ENCODE results near the gene MAP3K20. TPM values are rescaled to one million over a fixed set of nuclear protein-coding genes. Genes with fewer than 3 reads are reported as not detected.
"Not testable (repeated sequence)": the region's sequence is repeated elsewhere in the genome, so short reads cannot be mapped to it uniquely, and the experiment has no call there.

Gene MAP3K20
- total RNA-seq, 8 experiments from 2014 or later, result 2.9 to 69.1 (median 13.4) TPM

DNA sequence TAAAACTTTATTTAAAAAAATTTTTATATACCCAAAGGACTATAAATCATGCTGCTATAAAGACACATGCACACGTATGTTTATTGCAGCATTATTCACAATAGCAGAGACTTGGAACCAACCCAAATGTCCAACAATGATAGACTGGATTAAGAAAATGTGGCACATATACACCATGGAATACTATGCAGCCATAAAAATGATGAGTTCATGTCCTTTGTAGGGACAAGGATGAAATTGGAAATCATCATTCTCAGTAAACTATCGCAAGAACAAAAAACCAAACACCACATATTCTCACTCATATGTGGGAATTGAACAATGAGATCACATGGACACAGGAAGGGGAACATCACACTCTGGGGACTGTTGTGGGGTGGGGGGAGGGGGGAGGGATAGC is 18.0 kb downstream of the MAP3K20 start:
- H3K4me1 ChIP-seq (replicated peaks in 1 of 2); in situ Hi-C loops (cut with MboI; ENCODE audit: low pct_unique_long_range_greater_than_20kb in 2 of 9, low sequenced_read_pairs in 9 of 9, unreplicated experiment in 9 of 9); H3K27ac ChIP-seq; H3K4me3 ChIP-seq; ATAC-seq (replicated peaks in 6 of 8): not testable (repeated sequence)
- 100% methylated on average over 1 of the region's 2 CpGs; no CpG with 5 or more reads in 9 of the 10 experiments for WGBS, 10 experiments

DNA sequence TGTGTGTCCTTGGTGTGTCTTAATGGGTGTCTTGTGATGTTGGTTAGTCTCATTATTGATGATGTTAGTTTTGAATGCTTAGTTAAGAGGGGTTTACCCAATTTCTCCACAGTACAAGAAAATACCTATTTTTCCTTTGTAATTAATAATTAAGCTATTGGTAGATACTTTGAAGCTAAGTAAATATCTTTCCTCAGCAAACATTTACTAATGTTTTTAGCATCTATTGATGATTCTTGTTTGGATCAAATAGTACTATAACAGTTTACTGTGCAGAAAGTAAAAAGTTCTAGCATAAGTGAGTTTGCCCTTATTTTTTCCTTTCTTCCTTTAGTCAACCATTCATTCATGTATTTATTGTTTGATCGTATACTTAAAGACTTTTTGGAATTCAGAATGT is 19.1 kb downstream of the MAP3K20 start:
- Histone ChIP-seq H3K27ac (no peak overlapping the region), H3K4me3 (no peak overlapping the region), H3K4me1 (replicated peaks in 1 of 2) (no peaks in the 10 kb centered on the region)
- 43 to 100% (median 90%) methylated on average over 1 of the region's 1 CpG; no CpG with 5 or more reads in 1 of the 10 experiments for whole genome bisulfite sequencing, 10 experiments
- no peak for ATAC-seq (replicated peaks in 6 of 8)
- in situ Hi-C loops (cut with MboI; ENCODE audit: low pct_unique_long_range_greater_than_20kb in 2 of 9, low sequenced_read_pairs in 9 of 9, unreplicated experiment in 9 of 9), result no loop called here

GRCh38 chr2:173095356-173095755 is 19.7 kb downstream of the MAP3K20 start:
- in situ Hi-C loops (cut with MboI; ENCODE audit: low pct_unique_long_range_greater_than_20kb in 2 of 9, low sequenced_read_pairs in 9 of 9, unreplicated experiment in 9 of 9), result no loop called here
- H3K4me3 ChIP-seq, result no peak overlapping the region
- H3K4me1 ChIP-seq (replicated peaks in 1 of 2), result no peaks in the 10 kb centered on the region
- no peak for ATAC-seq (replicated peaks in 6 of 8)
- WGBS, 10 experiments, result 70 to 100% (median 95%) methylated on average over 1 of the region's 1 CpG
- no peak overlapping the region for H3K27ac ChIP-seq

- Histone ChIP-seq H3K4me1 (replicated peaks in 1 of 2) (no peaks in the 10 kb centered on the region), H3K4me3 (no peak overlapping the region), H3K27ac (no peak overlapping the region)
- in situ Hi-C loops (cut with MboI; ENCODE audit: low pct_unique_long_range_greater_than_20kb in 2 of 9, low sequenced_read_pairs in 9 of 9, unreplicated experiment in 9 of 9), result no loop called here
- WGBS, 10 experiments, result 93 to 100% (median 100%) methylated on average over 1 to 2 of the region's 2 CpGs
- no peak for ATAC-seq (replicated peaks in 6 of 8)
Measured at GRCh38 chr2:173099271-173099670, 23.6 kb downstream of the MAP3K20 start.

DNA sequence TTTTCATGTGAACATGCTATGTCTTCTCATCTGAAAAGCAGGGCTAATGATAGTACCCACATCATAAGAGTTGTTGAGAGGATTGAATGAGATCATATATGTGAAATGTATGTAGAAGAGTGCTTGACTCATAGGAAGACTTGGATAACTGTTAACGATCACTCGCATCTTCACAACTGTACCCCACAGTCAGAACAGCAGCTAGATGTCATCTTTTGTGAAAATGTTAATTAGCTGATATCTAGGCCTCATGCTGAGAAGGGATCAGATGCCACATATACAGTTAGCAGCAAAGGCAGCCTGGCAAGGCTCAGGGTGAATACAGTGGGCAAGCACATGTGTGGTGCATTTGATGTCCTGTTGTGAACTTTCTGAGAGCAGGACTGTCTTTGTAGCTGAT is 24.2 kb downstream of the MAP3K20 start:
- ATAC-seq (replicated peaks in 6 of 8), result peak in 2 of 8 experiments; percentile 10 to 49
- H3K27ac ChIP-seq, result no peak overlapping the region
- in situ Hi-C loops (cut with MboI; ENCODE audit: low pct_unique_long_range_greater_than_20kb in 2 of 9, low sequenced_read_pairs in 9 of 9, unreplicated experiment in 9 of 9), result no loop called here
- 82 to 100% (median 96%) methylated on average over 2 of the region's 2 CpGs; no CpG with 5 or more reads in 4 of the 10 experiments for WGBS, 10 experiments
- no peaks in the 10 kb centered on the region for H3K4me1 ChIP-seq (replicated peaks in 1 of 2)
- no peak overlapping the region for H3K4me3 ChIP-seq

DNA sequence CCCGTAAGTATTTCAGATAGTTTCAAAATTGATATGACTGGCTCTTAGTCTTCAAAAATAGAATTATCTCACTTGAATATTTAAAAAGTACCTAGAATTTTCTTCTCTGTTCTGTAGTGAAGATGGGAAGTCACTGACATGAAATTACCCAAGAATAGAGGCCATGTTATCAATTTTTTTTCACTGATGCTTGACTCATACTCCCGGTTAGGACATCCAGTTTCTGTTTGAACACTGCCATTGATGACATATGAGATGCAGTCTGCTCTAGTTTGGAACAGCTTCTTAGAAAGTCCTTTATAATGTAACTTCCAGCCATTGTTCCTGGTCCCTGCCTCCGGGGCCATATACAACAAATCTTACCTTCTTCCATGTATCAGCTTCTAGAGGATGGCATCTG is 26.0 kb downstream of the MAP3K20 start:
- Histone ChIP-seq H3K4me3 (no peak overlapping the region), H3K4me1 (replicated peaks in 1 of 2) (no peaks in the 10 kb centered on the region), H3K27ac (no peak overlapping the region)
- in situ Hi-C loops (cut with MboI; ENCODE audit: low pct_unique_long_range_greater_than_20kb in 2 of 9, low sequenced_read_pairs in 9 of 9, unreplicated experiment in 9 of 9), result no loop called here
- WGBS, 10 experiments, result 53 to 92% (median 79%) methylated on average over 1 to 3 of the region's 3 CpGs; no CpG with 5 or more reads in 1 of the 10 experiments
- peak in 3 of 8 experiments; percentile 44 to 75 (median 74) for ATAC-seq (replicated peaks in 6 of 8)

GRCh38 chr2:173104156-173104555 is 28.5 kb downstream of the MAP3K20 start:
- ATAC-seq (replicated peaks in 6 of 8), result no peak
- Histone ChIP-seq H3K4me1 (replicated peaks in 1 of 2) (no peaks in the 10 kb centered on the region), H3K27ac (no peak overlapping the region), H3K4me3 (no peak overlapping the region)
- 88 to 100% (median 100%) methylated on average over 1 of the region's 1 CpG; no CpG with 5 or more reads in 2 of the 10 experiments for WGBS, 10 experiments
- in situ Hi-C loops (cut with MboI; ENCODE audit: low pct_unique_long_range_greater_than_20kb in 2 of 9, low sequenced_read_pairs in 9 of 9, unreplicated experiment in 9 of 9), result no loop called here

- Histone ChIP-seq H3K4me1 (replicated peaks in 1 of 2) (no peaks in the 10 kb centered on the region), H3K27ac (no peak overlapping the region), H3K4me3 (no peak overlapping the region)
- in situ Hi-C loops (cut with MboI; ENCODE audit: low pct_unique_long_range_greater_than_20kb in 2 of 9, low sequenced_read_pairs in 9 of 9, unreplicated experiment in 9 of 9), result no loop called here
- ATAC-seq (replicated peaks in 6 of 8), result peak in 2 of 8 experiments; percentile 9 to 53
- 80 to 100% (median 96%) methylated on average over 1 to 7 of the region's 8 CpGs for WGBS, 10 experiments
Measured at GRCh38 chr2:173106959-173107628, 31.4 kb downstream of the MAP3K20 start.

- Histone ChIP-seq H3K27ac (no peak overlapping the region), H3K4me3 (no peak overlapping the region), H3K4me1 (replicated peaks in 1 of 2) (no peaks in the 10 kb centered on the region)
- ATAC-seq (replicated peaks in 6 of 8), result no peak
- WGBS, 10 experiments, result 79 to 100% (median 96%) methylated on average over 1 to 6 of the region's 6 CpGs; no CpG with 5 or more reads in 2 of the 10 experiments
- in situ Hi-C loops (cut with MboI; ENCODE audit: low pct_unique_long_range_greater_than_20kb in 2 of 9, low sequenced_read_pairs in 9 of 9, unreplicated experiment in 9 of 9), result no loop called here
Measured at GRCh38 chr2:173107629-173108022, 32.0 kb downstream of the MAP3K20 start.

GRCh38 chr2:173109253-173110188 is 33.9 kb downstream of the MAP3K20 start:
- in situ Hi-C loops (cut with MboI; ENCODE audit: low pct_unique_long_range_greater_than_20kb in 2 of 9, low sequenced_read_pairs in 9 of 9, unreplicated experiment in 9 of 9), result no loop called here
- Histone ChIP-seq H3K4me1 (replicated peaks in 1 of 2) (no peaks in the 10 kb centered on the region), H3K27ac (no peak overlapping the region), H3K4me3 (no peak overlapping the region)
- ATAC-seq (replicated peaks in 6 of 8), result peak in 2 of 8 experiments; percentile 54 to 64
- WGBS, 10 experiments, result 27 to 100% (median 82%) methylated on average over 2 to 6 of the region's 6 CpGs

DNA sequence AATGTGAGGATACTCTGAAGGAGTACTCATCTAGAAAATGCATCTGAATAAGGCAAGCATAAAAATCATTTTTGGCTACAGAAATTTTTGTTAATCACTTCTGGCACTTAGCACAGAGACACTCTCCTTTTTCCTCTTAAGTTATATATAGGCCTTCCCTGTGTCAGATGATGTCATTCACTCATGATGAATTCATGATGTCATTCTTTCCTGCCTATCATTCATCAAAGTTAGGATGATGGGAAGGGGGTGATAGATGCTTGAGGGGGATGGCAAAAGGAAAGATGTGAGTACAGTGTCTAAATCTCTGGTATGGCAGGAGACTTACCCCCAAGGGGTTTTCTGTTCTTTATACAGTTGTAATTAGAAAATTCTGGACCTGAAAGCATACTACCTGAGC is 42.0 kb downstream of the MAP3K20 start:
- Histone ChIP-seq H3K27ac (no peak overlapping the region), H3K4me3 (no peak overlapping the region), H3K4me1 (replicated peaks in 1 of 2) (no peaks in the 10 kb centered on the region)
- ATAC-seq (replicated peaks in 6 of 8), result peak in 2 of 8 experiments; percentile 18 to 52
- in situ Hi-C loops (cut with MboI; ENCODE audit: low pct_unique_long_range_greater_than_20kb in 2 of 9, low sequenced_read_pairs in 9 of 9, unreplicated experiment in 9 of 9), result no loop called here

DNA sequence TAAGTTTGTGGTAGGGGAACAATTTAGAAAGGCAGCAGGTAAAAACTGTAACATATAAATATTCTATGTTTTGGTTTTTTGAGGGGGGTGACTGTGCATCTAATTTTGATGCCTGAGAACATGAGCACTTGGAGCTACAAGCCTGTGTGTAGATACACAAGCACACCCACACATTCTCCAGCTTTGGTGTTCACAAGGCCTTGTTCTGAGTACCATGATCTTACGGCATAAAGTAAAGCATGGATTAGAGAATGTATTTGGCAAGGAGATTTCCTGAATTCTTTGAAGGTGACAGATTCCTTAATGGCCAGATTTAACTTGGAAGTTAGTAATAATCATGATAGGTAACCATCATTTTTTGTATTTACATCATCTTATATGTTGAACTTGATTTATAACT is 42.7 kb downstream of the MAP3K20 start:
- no peak for ATAC-seq (replicated peaks in 6 of 8)

GRCh38 chr2:173119069-173119807 is 43.6 kb downstream of the MAP3K20 start:
- no peaks in the 10 kb centered on the region for H3K4me1 ChIP-seq (replicated peaks in 1 of 2)
- in situ Hi-C loops (cut with MboI; ENCODE audit: low pct_unique_long_range_greater_than_20kb in 2 of 9, low sequenced_read_pairs in 9 of 9, unreplicated experiment in 9 of 9), result no loop called here
- no peak overlapping the region for H3K4me3 ChIP-seq
- WGBS, 10 experiments, result 17 to 100% (median 69%) methylated on average over 1 to 4 of the region's 5 CpGs; no CpG with 5 or more reads in 2 of the 10 experiments
- peak in 2 of 8 experiments; percentile 33 to 51 for ATAC-seq (replicated peaks in 6 of 8)
- H3K27ac ChIP-seq, result no peak overlapping the region

More for the DNA sequence above, 42.7 kb downstream of the MAP3K20 start:
- in situ Hi-C loops (cut with MboI; ENCODE audit: low pct_unique_long_range_greater_than_20kb in 2 of 9, low sequenced_read_pairs in 9 of 9, unreplicated experiment in 9 of 9), result no loop called here
- H3K27ac ChIP-seq, result no peak overlapping the region
- 67 to 100% (median 92%) methylated on average over 1 of the region's 1 CpG; no CpG with 5 or more reads in 4 of the 10 experiments for WGBS, 10 experiments
- H3K4me1 ChIP-seq (replicated peaks in 1 of 2), result no peaks in the 10 kb centered on the region
- H3K4me3 ChIP-seq, result no peak overlapping the region

Data from motor neuron (in vitro differentiated cells).